ENCODE data around the gene SCUBE2.

SCUBE2 gene

DNA sequence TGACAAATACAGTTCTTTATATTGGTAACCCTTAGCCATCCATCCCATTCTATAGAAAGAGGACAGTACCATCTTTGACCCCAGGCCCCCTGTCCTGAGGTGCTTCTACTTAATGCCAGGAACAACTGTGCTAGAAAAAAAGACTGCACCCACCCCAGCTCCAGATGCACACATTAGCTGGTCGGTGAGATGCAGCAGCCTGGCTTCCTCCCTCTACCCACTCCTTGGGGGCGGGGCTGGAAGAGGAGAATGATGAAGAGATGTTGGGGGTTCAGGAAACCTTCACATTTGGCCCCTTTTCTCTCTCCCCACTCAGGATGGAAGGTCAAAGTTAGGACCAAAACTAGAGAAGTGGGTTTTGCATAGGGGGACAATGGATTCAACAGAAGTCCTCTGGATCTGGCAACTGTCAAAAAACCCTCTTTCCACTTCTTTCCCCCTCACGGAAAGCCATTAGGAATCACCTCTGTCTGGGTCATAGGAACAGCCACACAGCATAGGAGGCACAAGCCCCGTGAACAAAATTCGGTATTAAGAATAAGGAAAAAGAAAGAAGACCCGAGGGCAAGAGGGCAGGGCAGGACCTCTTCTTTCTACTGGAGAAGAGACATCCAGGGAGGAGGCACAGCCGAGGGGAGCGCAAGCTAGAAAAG lies 88.4 kb downstream of the SCUBE2 start (continued):
- TF ChIP-seq ZNF335 (tag by site-specific recombination; conservative IDR thresholded peaks at IDR 0.05) (peak; percentile 52), KLF8 (tag by site-specific recombination; IDR thresholded peaks at IDR 0.05) (no peak)

DNA sequence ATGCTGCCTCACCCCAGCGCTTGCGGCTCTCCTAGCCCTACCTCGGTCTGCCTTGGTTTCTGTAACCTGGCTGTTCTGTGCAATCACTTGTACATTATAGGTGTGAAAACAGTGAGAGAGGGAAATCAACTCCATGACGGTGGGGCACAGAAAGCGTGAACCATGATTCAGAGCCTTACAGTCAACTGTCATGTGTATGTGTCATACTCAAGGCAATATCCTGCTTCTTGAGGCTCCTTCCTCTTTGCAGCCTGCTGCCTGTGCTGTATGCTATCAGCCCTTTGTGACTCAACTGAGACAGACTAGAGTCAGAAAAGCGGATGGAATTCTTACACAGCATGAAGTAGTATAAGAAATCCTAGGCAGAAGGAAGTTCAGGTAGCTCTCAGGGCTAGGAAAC lies 89.7 kb downstream of the SCUBE2 start:
- ChIA-PET POLR2A (interaction anchor here (0.6 to 2.8 kb wide), 2 partner anchors 17 to 38 kb away, joined by 3 to 21 read pairs; partner anchors contain the start of gene TMEM9B), CTCF (interaction anchor here (1.1 kb wide), 1 partner anchor 34 kb away, joined by 3 read pairs; no protein-coding TSS in a partner anchor)
- H3K4me3 ChIP-seq (ENCODE audit: low read depth, low read length) = no peak overlapping the region
- H3K9me3 ChIP-seq (ENCODE audit: control insufficient read depth, insufficient read depth, low read depth, low read length) = no peaks in the 10 kb centered on the region
- H3K4me1 ChIP-seq (ENCODE audit: control insufficient read depth, insufficient read depth, low read length) = no peaks in the 10 kb centered on the region
- no peaks in the 10 kb centered on the region for H3K36me3 ChIP-seq (ENCODE audit: control insufficient read depth in 2 of 2, insufficient read depth in 1 of 2, low read length in 2 of 2)
- H3K27ac ChIP-seq (ENCODE audit: extremely low read depth, low read depth, low read length) = no peak overlapping the region
- TF ChIP-seq ZBTB17 (tag by site-specific recombination; IDR thresholded peaks at IDR 0.05) (peak; percentile 48; the same call in 1 of the 2 replicates), ZNF660 (tag by site-specific recombination; IDR thresholded peaks at IDR 0.05) (no peak), ZNF146 (tag by site-specific recombination; IDR thresholded peaks at IDR 0.05) (no peak), ZNF239 (tag by site-specific recombination; IDR thresholded peaks at IDR 0.05) (no peak), BCL11B (tag by site-specific recombination; IDR thresholded peaks at IDR 0.05; ENCODE audit: low read depth) (no peak), ZNF76 (tag by site-specific recombination; IDR thresholded peaks at IDR 0.05; ENCODE audit: borderline replicate concordance, low read depth) (no peak), ZNF791 (tag by site-specific recombination; IDR thresholded peaks at IDR 0.05) (no peak)
- TF ChIP-seq, protein P1, sequence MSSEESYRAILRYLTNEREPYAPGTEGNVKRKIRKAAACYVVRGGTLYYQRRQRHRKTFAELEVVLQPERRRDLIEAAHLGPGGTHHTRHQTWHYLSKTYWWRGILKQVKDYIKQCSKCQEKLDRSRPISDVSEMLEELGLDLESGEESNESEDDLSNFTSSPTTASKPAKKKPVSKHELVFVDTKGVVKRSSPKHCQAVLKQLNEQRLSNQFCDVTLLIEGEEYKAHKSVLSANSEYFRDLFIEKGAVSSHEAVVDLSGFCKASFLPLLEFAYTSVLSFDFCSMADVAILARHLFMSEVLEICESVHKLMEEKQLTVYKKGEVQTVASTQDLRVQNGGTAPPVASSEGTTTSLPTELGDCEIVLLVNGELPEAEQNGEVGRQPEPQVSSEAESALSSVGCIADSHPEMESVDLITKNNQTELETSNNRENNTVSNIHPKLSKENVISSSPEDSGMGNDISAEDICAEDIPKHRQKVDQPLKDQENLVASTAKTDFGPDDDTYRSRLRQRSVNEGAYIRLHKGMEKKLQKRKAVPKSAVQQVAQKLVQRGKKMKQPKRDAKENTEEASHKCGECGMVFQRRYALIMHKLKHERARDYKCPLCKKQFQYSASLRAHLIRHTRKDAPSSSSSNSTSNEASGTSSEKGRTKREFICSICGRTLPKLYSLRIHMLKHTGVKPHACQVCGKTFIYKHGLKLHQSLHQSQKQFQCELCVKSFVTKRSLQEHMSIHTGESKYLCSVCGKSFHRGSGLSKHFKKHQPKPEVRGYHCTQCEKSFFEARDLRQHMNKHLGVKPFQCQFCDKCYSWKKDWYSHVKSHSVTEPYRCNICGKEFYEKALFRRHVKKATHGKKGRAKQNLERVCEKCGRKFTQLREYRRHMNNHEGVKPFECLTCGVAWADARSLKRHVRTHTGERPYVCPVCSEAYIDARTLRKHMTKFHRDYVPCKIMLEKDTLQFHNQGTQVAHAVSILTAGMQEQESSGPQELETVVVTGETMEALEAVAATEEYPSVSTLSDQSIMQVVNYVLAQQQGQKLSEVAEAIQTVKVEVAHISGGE (tag by site-specific recombination; conservative IDR thresholded peaks at IDR 0.05; ENCODE audit: low read depth) = no peak
- TF ChIP-seq, protein P2, sequence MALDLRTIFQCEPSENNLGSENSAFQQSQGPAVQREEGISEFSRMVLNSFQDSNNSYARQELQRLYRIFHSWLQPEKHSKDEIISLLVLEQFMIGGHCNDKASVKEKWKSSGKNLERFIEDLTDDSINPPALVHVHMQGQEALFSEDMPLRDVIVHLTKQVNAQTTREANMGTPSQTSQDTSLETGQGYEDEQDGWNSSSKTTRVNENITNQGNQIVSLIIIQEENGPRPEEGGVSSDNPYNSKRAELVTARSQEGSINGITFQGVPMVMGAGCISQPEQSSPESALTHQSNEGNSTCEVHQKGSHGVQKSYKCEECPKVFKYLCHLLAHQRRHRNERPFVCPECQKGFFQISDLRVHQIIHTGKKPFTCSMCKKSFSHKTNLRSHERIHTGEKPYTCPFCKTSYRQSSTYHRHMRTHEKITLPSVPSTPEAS (tag by site-specific recombination; IDR thresholded peaks at IDR 0.05) = no peak

DNA sequence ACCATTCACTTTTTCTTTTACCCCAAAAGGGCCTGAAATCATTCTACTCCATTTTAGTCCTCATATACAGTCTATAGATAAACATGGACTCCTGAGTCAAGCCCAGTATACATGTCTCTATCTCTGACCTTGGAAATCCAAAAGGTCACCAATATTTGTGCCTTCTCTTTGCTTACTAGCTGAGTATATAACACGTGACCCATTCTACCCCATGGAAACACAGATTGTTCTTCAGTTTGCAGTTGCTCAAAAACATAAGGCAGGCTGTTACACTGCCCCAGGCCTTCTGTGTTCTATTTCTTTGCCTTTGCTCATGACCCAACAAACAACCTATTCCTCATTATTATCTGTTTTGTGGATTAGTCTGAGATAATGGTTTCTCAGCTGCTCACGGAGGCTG lies 93.4 kb downstream of the SCUBE2 start:
- ChIA-PET POLR2A (no interaction called here), CTCF (interaction anchor here (0.6 kb wide), 2 partner anchors 16 to 41 kb away, joined by 3 read pairs; no protein-coding TSS in a partner anchor)
- no peak overlapping the region for H3K27ac ChIP-seq (ENCODE audit: extremely low read depth, low read depth, low read length)
- H3K4me3 ChIP-seq (ENCODE audit: low read depth, low read length) = no peak overlapping the region
- H3K36me3 ChIP-seq (ENCODE audit: control insufficient read depth in 2 of 2, insufficient read depth in 1 of 2, low read length in 2 of 2) = no peaks in the 10 kb centered on the region
- H3K9me3 ChIP-seq (ENCODE audit: control insufficient read depth, insufficient read depth, low read depth, low read length) = no peaks in the 10 kb centered on the region
- no peaks in the 10 kb centered on the region for H3K4me1 ChIP-seq (ENCODE audit: control insufficient read depth, insufficient read depth, low read length)
- TF ChIP-seq GLIS1 (tag by site-specific recombination; IDR thresholded peaks at IDR 0.05) (no peak), ZNF248 (tag by site-specific recombination; IDR thresholded peaks at IDR 0.05) (no peak), ZSCAN16 (tag by site-specific recombination; IDR thresholded peaks at IDR 0.05) (no peak), ZNF529 (tag by site-specific recombination; IDR thresholded peaks at IDR 0.05; ENCODE audit: insufficient replicate concordance) (no peak), ZNF558 (tag by site-specific recombination; IDR thresholded peaks at IDR 0.05) (no peak), ZNF350 (tag by site-specific recombination; IDR thresholded peaks at IDR 0.05) (no peak)
- TF ChIP-seq, protein P3, sequence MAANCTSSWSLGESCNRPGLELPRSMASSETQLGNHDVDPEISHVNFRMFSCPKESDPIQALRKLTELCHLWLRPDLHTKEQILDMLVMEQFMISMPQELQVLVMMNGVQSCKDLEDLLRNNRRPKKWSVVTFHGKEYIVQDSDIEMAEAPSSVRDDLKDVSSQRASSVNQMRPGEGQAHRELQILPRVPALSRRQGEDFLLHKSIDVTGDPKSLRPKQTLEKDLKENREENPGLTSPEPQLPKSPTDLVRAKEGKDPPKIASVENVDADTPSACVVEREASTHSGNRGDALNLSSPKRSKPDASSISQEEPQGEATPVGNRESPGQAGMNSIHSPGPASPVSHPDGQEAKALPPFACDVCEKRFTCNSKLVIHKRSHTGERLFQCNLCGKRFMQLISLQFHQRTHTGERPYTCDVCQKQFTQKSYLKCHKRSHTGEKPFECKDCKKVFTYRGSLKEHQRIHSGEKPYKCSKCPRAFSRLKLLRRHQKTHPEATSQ (tag by site-specific recombination; IDR thresholded peaks at IDR 0.05) = no peak
- TF ChIP-seq, protein P4, sequence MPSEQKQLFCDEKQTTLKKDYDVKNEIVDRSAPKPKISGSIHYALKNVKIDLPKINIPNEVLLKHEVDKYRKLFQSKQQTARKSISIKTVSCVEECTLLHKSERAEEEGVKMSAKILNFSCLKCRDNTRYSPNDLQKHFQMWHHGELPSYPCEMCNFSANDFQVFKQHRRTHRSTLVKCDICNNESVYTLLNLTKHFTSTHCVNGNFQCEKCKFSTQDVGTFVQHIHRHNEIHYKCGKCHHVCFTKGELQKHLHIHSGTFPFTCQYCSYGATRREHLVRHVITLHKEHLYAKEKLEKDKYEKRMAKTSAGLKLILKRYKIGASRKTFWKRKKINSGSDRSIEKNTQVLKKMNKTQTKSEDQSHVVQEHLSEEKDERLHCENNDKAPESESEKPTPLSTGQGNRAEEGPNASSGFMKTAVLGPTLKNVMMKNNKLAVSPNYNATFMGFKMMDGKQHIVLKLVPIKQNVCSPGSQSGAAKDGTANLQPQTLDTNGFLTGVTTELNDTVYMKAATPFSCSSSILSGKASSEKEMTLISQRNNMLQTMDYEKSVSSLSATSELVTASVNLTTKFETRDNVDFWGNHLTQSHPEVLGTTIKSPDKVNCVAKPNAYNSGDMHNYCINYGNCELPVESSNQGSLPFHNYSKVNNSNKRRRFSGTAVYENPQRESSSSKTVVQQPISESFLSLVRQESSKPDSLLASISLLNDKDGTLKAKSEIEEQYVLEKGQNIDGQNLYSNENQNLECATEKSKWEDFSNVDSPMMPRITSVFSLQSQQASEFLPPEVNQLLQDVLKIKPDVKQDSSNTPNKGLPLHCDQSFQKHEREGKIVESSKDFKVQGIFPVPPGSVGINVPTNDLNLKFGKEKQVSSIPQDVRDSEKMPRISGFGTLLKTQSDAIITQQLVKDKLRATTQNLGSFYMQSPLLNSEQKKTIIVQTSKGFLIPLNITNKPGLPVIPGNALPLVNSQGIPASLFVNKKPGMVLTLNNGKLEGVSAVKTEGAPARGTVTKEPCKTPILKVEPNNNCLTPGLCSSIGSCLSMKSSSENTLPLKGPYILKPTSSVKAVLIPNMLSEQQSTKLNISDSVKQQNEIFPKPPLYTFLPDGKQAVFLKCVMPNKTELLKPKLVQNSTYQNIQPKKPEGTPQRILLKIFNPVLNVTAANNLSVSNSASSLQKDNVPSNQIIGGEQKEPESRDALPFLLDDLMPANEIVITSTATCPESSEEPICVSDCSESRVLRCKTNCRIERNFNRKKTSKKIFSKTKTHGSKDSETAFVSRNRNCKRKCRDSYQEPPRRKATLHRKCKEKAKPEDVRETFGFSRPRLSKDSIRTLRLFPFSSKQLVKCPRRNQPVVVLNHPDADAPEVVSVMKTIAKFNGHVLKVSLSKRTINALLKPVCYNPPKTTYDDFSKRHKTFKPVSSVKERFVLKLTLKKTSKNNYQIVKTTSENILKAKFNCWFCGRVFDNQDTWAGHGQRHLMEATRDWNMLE (tag by site-specific recombination; conservative IDR thresholded peaks at IDR 0.05; ENCODE audit: low read depth) = no peak
- TF ChIP-seq, protein P5, sequence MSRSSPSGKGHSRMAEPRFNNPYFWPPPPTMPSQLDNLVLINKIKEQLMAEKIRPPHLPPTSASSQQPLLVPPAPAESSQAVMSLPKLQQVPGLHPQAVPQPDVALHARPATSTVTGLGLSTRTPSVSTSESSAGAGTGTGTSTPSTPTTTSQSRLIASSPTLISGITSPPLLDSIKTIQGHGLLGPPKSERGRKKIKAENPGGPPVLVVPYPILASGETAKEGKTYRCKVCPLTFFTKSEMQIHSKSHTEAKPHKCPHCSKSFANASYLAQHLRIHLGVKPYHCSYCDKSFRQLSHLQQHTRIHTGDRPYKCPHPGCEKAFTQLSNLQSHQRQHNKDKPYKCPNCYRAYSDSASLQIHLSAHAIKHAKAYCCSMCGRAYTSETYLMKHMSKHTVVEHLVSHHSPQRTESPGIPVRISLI (tag by site-specific recombination; IDR thresholded peaks at IDR 0.05) = no peak
